Measurements from ENCODE around the gene STK32A. TPM values are rescaled to one million over a fixed set of nuclear protein-coding genes. Genes with fewer than 3 reads are reported as not detected.

STK32A gene
- total RNA-seq, 2 donors from 2014 or later: 9.8 to 21.8 TPM

GRCh38 chr5:147303976-147304375 is 69.2 kb downstream of the STK32A start:
- 88 to 91% methylated on average over 1 to 2 of the region's 2 CpGs for WGBS, 2 experiments (ENCODE audit: insufficient coverage in 1 of 2, insufficient read length in 1 of 2)

DNA sequence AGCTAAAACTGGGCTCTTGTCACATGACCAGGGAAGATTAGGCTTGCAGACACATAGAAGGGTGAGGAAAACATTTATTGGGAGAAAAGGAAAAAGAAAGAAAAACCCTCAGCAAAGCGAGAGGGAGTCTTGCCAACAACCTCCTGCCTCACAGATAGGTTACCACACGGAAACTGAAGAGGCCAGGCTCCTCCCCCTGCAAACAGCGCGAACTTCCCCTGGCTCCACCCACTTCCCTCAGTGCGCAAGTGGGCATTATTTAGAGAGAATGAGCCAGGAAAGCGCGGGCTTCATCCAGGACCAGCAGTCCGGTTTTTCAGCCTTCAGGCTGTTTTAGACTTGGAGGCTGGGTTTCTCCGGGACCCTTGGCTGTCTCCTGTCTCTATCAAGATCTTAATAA is 70.3 kb downstream of the STK32A start:
- no peak for DNase-seq

More at GRCh38 chr5:147303976-147304375, 69.2 kb downstream of the STK32A start:
- Histone ChIP-seq H3K27me3 (ENCODE audit: control insufficient read depth, insufficient read depth, low read length, poor library complexity, severe bottlenecking) (no peaks in the 10 kb centered on the region), H3K36me3 (ENCODE audit: control insufficient read depth, insufficient read depth, low read length) (no peaks in the 10 kb centered on the region), H3K27ac (ENCODE audit: low read depth, low read length) (no peak overlapping the region), H3K9ac (ENCODE audit: extremely low read depth, low read length, poor library complexity, severe bottlenecking) (no peak overlapping the region), H3K4me1 (ENCODE audit: control insufficient read depth, insufficient read depth, low read length) (no peaks in the 10 kb centered on the region), H3K9me3 (ENCODE audit: control insufficient read depth, low read length) (peaks cover 7% of the 10 kb centered on the region), H3K4me3 (ENCODE audit: low read length) (no peak overlapping the region)
- Mint-ChIP-seq H3K36me3 (ENCODE audit: low read depth) (no peaks in the 10 kb centered on the region), H3K4me1 (no peaks in the 10 kb centered on the region), H3K4me3 (no peak overlapping the region), H3K27me3 (ENCODE audit: insufficient read depth) (no peaks in the 10 kb centered on the region), H3K9me3 (peaks cover 4% of the 10 kb centered on the region), H3K27ac (no peak overlapping the region)
- TF ChIP-seq CTCF (conservative IDR thresholded peaks at IDR 0.05): no peak
- DNase-seq: no peak

DNA sequence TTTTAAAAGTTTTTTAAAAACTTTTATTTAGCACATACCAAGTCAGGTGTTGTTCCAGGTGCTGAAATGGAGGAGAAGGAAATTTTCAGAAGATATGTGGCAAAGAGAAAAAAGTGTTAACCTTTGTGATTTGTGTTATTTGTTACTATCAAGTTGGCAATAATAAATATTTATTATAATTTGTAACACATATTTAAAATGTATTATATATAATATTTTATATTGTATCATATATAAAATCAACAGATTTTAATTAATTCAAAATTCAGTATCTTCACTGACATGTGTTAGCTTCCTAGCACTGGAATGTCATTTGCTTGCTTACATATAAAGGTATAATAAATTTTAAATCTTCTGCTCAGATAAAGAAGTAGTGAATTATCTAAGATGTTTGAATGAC is 71.5 kb downstream of the STK32A start:
- Histone ChIP-seq H3K4me1 (ENCODE audit: control insufficient read depth, insufficient read depth, low read length) (no peaks in the 10 kb centered on the region), H3K36me3 (ENCODE audit: control insufficient read depth, insufficient read depth, low read length) (no peaks in the 10 kb centered on the region), H3K27me3 (ENCODE audit: control insufficient read depth, insufficient read depth, low read length, poor library complexity, severe bottlenecking) (no peaks in the 10 kb centered on the region), H3K9me3 (ENCODE audit: control insufficient read depth, low read length) (peaks cover 7% of the 10 kb centered on the region), H3K4me3 (ENCODE audit: low read length) (no peak overlapping the region), H3K9ac (ENCODE audit: extremely low read depth, low read length, poor library complexity, severe bottlenecking) (no peak overlapping the region), H3K27ac (ENCODE audit: low read depth, low read length) (no peak overlapping the region)
- Mint-ChIP-seq H3K27ac (no peak overlapping the region), H3K27me3 (ENCODE audit: insufficient read depth) (no peaks in the 10 kb centered on the region), H3K36me3 (ENCODE audit: low read depth) (no peaks in the 10 kb centered on the region), H3K4me1 (no peaks in the 10 kb centered on the region), H3K9me3 (peaks cover 4% of the 10 kb centered on the region), H3K4me3 (no peak overlapping the region)
- DNase-seq: no peak
- TF ChIP-seq CTCF (conservative IDR thresholded peaks at IDR 0.05): no peak

More for the DNA sequence above, 70.3 kb downstream of the STK32A start:
- Mint-ChIP-seq H3K9me3 (peaks cover 4% of the 10 kb centered on the region), H3K27me3 (ENCODE audit: insufficient read depth) (no peaks in the 10 kb centered on the region), H3K4me1 (no peaks in the 10 kb centered on the region), H3K36me3 (ENCODE audit: low read depth) (no peaks in the 10 kb centered on the region), H3K4me3 (no peak overlapping the region), H3K27ac (no peak overlapping the region)
- no peak for TF ChIP-seq CTCF (conservative IDR thresholded peaks at IDR 0.05)
- Histone ChIP-seq H3K36me3 (ENCODE audit: control insufficient read depth, insufficient read depth, low read length) (no peaks in the 10 kb centered on the region), H3K9ac (ENCODE audit: extremely low read depth, low read length, poor library complexity, severe bottlenecking) (no peak overlapping the region), H3K9me3 (ENCODE audit: control insufficient read depth, low read length) (peaks cover 7% of the 10 kb centered on the region), H3K27ac (ENCODE audit: low read depth, low read length) (no peak overlapping the region), H3K4me1 (ENCODE audit: control insufficient read depth, insufficient read depth, low read length) (no peaks in the 10 kb centered on the region), H3K27me3 (ENCODE audit: control insufficient read depth, insufficient read depth, low read length, poor library complexity, severe bottlenecking) (no peaks in the 10 kb centered on the region), H3K4me3 (ENCODE audit: low read length) (no peak overlapping the region)
- 93% methylated on average over 9 of the region's 9 CpGs; no CpG with 5 or more reads in 1 of the 2 experiments for WGBS, 2 experiments (ENCODE audit: insufficient coverage in 1 of 2, insufficient read length in 1 of 2)

All from endodermal cell (in vitro differentiated cells).